IMR-90 (cell line): ENCODE results near the gene NET1. TPM values are rescaled to one million over a fixed set of nuclear protein-coding genes. Genes with fewer than 3 reads are reported as not detected.

Source experiments
- ATAC-seq: fragments of 200-7000 bp; cut with Tn5 transposase; 2 replicates; pipeline ENCODE4 v1.9.1; 2020; ENCODE audit warnings: low read depth, mild to moderate bottlenecking, moderate library complexity
- BruUV-seq: library from RNA; stranded (reverse); fragments of 400-500 nt; replicated peaks from 2 replicates; lab custom pipeline; 2021; lab: Mats Ljungman, UMichigan
- CTCF ChIA-PET: fragments of 300-600 bp; formaldehyde crosslinking; extraction: SDS; loops from one replicate; lab custom pipeline; 2021; ENCODE audit warnings: antibody characterized with exemption; lab: Yijun Ruan, JAX
- POLR2A ChIA-PET: fragments of 300-600 bp; sonication (Branson Sonifier 250); formaldehyde crosslinking; loops from one replicate; lab custom pipeline; 2022; ENCODE audit warnings: antibody characterized with exemption; ENCODE audit not compliant: unreplicated experiment; lab: Charles Lee
- DNase-seq: peaks from one replicate; pipeline ENCODE4 v3.0.0; 2013
- H2AFZ ChIP-seq: replicated peaks from 2 replicates; pipeline ENCODE3; 2013; ENCODE audit warnings: low read length, mild to moderate bottlenecking; ENCODE audit not compliant: poor library complexity
- H2AK5ac ChIP-seq: 2 replicates; pipeline ENCODE4 v1.6.1; 2013; ENCODE audit warnings: low read depth, low read length, inconsistent platforms
- H2AK9ac ChIP-seq: replicated peaks from 2 replicates; pipeline ENCODE3; 2013; ENCODE audit warnings: mild to moderate bottlenecking, low read depth, low read length, moderate library complexity; ENCODE audit not compliant: poor library complexity
- H2BK120ac ChIP-seq: 2 replicates; pipeline ENCODE4 v1.6.1; 2013; ENCODE audit warnings: low read depth, low read length, inconsistent platforms
- H2BK15ac ChIP-seq: 3 replicates; pipeline ENCODE4 v1.6.1; 2013; ENCODE audit warnings: low read depth, low read length, inconsistent platforms
- H2BK20ac ChIP-seq: 2 replicates; pipeline ENCODE4 v1.6.1; 2013; ENCODE audit warnings: low read depth, mild to moderate bottlenecking, inconsistent platforms, low read length, moderate library complexity
- H2BK5ac ChIP-seq: 2 replicates; pipeline ENCODE4 v1.6.1; 2013; ENCODE audit warnings: mild to moderate bottlenecking, low read depth, low read length, inconsistent platforms; ENCODE audit not compliant: poor library complexity, severe bottlenecking
- H3K14ac ChIP-seq: replicated peaks from 2 replicates; pipeline ENCODE4 v1.6.1; 2013; ENCODE audit warnings: low read depth, low read length, inconsistent platforms
- H3K18ac ChIP-seq: 2 replicates; pipeline ENCODE4 v1.6.1; 2013; ENCODE audit warnings: low read depth, low read length, control low read depth
- H3K23ac ChIP-seq: 2 replicates; pipeline ENCODE4 v1.6.1; 2013; ENCODE audit warnings: low read depth, low read length, inconsistent platforms
- H3K27ac ChIP-seq: 2 replicates; pipeline ENCODE4 v1.5.1; 2013; ENCODE audit warnings: mild to moderate bottlenecking, control low read depth, low read length; ENCODE audit not compliant: insufficient read depth
- H3K27me3 ChIP-seq: 2 replicates; pipeline ENCODE4 v1.6.1; 2013; ENCODE audit warnings: low read length; ENCODE audit not compliant: control insufficient read depth, insufficient read depth
- H3K36me3 ChIP-seq: 2 replicates; pipeline ENCODE4 v1.6.1; 2013; ENCODE audit warnings: low read length, mixed read lengths; ENCODE audit not compliant: control insufficient read depth, insufficient read depth
- H3K4ac ChIP-seq: 2 replicates; pipeline ENCODE4 v1.6.1; 2013; ENCODE audit warnings: low read depth, low read length, inconsistent platforms
- H3K4me1 ChIP-seq: 2 replicates; pipeline ENCODE4 v1.6.1; 2013; ENCODE audit warnings: low read length, mixed read lengths; ENCODE audit not compliant: control insufficient read depth, insufficient read depth
- H3K4me2 ChIP-seq: 2 replicates; pipeline ENCODE4 v1.6.1; 2013; ENCODE audit warnings: low read depth, mild to moderate bottlenecking, control low read depth, low read length, moderate library complexity
- H3K4me3 ChIP-seq: 2 replicates; pipeline ENCODE4 v1.5.1; 2013; ENCODE audit warnings: low read depth, mild to moderate bottlenecking, control low read depth, low read length, moderate library complexity; ENCODE audit not compliant: insufficient read depth
- H3K56ac ChIP-seq: 2 replicates; pipeline ENCODE4 v1.6.1; 2013; ENCODE audit warnings: low read length, inconsistent platforms; ENCODE audit not compliant: insufficient read depth; ENCODE audit errors: extremely low read depth
- H3K79me1 ChIP-seq, 2 experiments: 2 replicates each; pipeline ENCODE4 v1.6.1; 2013; ENCODE audit warnings: low read length in 2 of 2, inconsistent platforms in 1 of 2, low read depth in 1 of 2
- H3K9ac ChIP-seq: 2 replicates; pipeline ENCODE4 v1.6.1; 2013; ENCODE audit warnings: low read depth, low read length, control low read depth
- H3K9me1 ChIP-seq: 2 replicates; pipeline ENCODE4 v1.6.1; 2013; ENCODE audit warnings: low read length, inconsistent platforms; ENCODE audit not compliant: insufficient read depth
- H3K9me3 ChIP-seq: 2 replicates; pipeline ENCODE4 v1.6.1; 2013; ENCODE audit warnings: low read length; ENCODE audit not compliant: control insufficient read depth, insufficient read depth
- H4K20me1 ChIP-seq: 2 replicates; pipeline ENCODE4 v1.6.1; 2013; ENCODE audit warnings: low read length, inconsistent platforms; ENCODE audit not compliant: insufficient read depth
- H4K5ac ChIP-seq: 2 replicates; pipeline ENCODE4 v1.6.1; 2013; ENCODE audit warnings: mild to moderate bottlenecking, low read depth, low read length, control low read depth
- H4K8ac ChIP-seq, 2 experiments: 2 replicates each; pipeline ENCODE4 v1.6.1; 2013; ENCODE audit warnings: low read depth in 2 of 2, low read length in 2 of 2, control low read depth in 1 of 2, inconsistent platforms in 1 of 2
- H4K91ac ChIP-seq: 2 replicates; pipeline ENCODE4 v1.6.1; 2013; ENCODE audit warnings: low read depth, low read length, inconsistent platforms; ENCODE audit not compliant: insufficient read depth
- BHLHE40 ChIP-seq: fragments of 150-350 bp; IDR thresholded peaks from 2 replicates; pipeline ENCODE4 v1.6.1; 2016; ENCODE audit warnings: mild to moderate bottlenecking, low read depth, low read length
- CEBPB ChIP-seq: IDR thresholded peaks from 2 replicates; pipeline ENCODE4 v1.6.1; 2012; ENCODE audit warnings: low read depth, low read length, improper control_type of control experiment
- CHD1 ChIP-seq: IDR thresholded peaks from 2 replicates; pipeline ENCODE4 v1.6.1; 2012; ENCODE audit warnings: low read depth, low read length, improper control_type of control experiment
- CTCF ChIP-seq: conservative IDR thresholded peaks from 2 replicates; pipeline ENCODE4 v1.5.1; 2012; ENCODE audit warnings: mild to moderate bottlenecking, low read depth, low read length, improper control_type of control experiment
- ELK1 ChIP-seq: fragments of 150-350 bp; IDR thresholded peaks from 2 replicates; pipeline ENCODE4 v1.6.1; 2016; ENCODE audit warnings: low read depth, mild to moderate bottlenecking, low read length, moderate library complexity, borderline replicate concordance
- FOS ChIP-seq: fragments of 150-350 bp; IDR thresholded peaks from 2 replicates; pipeline ENCODE4 v1.6.1; 2016; ENCODE audit warnings: low read depth, low read length
- MAFK ChIP-seq: IDR thresholded peaks from 2 replicates; pipeline ENCODE4 v1.6.1; 2012; ENCODE audit warnings: low read depth, low read length, improper control_type of control experiment
- MXI1 ChIP-seq: IDR thresholded peaks from 2 replicates; pipeline ENCODE4 v1.6.1; 2012; ENCODE audit warnings: low read depth, mild to moderate bottlenecking, low read length, moderate library complexity, borderline replicate concordance
- NFE2L2 ChIP-seq: fragments of 150-350 bp; IDR thresholded peaks from 2 replicates; pipeline ENCODE4 v1.6.1; 2016; ENCODE audit warnings: low read depth, mild to moderate bottlenecking, low read length
- POLR2A ChIP-seq: IDR thresholded peaks from 2 replicates; pipeline ENCODE4 v1.6.1; 2012; ENCODE audit warnings: mild to moderate bottlenecking, low read depth, low read length
- RAD21 ChIP-seq: IDR thresholded peaks from 2 replicates; pipeline ENCODE4 v1.6.1; 2012; ENCODE audit warnings: low read length, improper control_type of control experiment
- RCOR1 ChIP-seq: IDR thresholded peaks from 2 replicates; pipeline ENCODE4 v1.6.1; 2012; ENCODE audit warnings: mild to moderate bottlenecking, low read length, improper control_type of control experiment; ENCODE audit not compliant: insufficient replicate concordance
- RFX5 ChIP-seq: IDR thresholded peaks from 2 replicates; pipeline ENCODE4 v1.8.0; 2012; ENCODE audit warnings: low read depth, mild to moderate bottlenecking, low read length, moderate library complexity
- SMC3 ChIP-seq: fragments of 150-350 bp; IDR thresholded peaks from 2 replicates; pipeline ENCODE4 v1.6.1; 2016; ENCODE audit warnings: low read depth, mild to moderate bottlenecking, antibody characterized with exemption, low read length, moderate library complexity
- USF2 ChIP-seq: fragments of 150-350 bp; IDR thresholded peaks from 2 replicates; pipeline ENCODE4 v1.6.1; 2017; ENCODE audit warnings: mild to moderate bottlenecking, antibody characterized with exemption, low read length, low read depth
- WGBS, 2 experiments: methylation state at CpG; one replicate each; pipeline versions ENCODE4 v1.1.5 to v1.1.7; 2013; ENCODE audit warnings: missing lambda C conversion rate in 2 of 2; ENCODE audit not compliant: insufficient read length in 1 of 2; ENCODE audit errors: extremely low coverage in 2 of 2; 5-methylcytosine and 5-hydroxymethylcytosine counted together
- dilution Hi-C: fragments of 300-500 bp; cut with HindIII; formaldehyde crosslinking; loops from one replicate; pipeline ENCODE4 v1.14.3; 2018; ENCODE audit warnings: low sequenced_read_pairs; ENCODE audit not compliant: unreplicated experiment
- in situ Hi-C: fragments of 300-500 bp; cut with MboI; formaldehyde crosslinking; loops from 3 replicates; pipeline ENCODE4 v1.14.3; 2019; ENCODE audit warnings: low sequenced_read_pairs, inconsistent platforms, mixed read lengths
- intact Hi-C: fragments of 100-400 bp; cut with micrococcal nuclease; formaldehyde crosslinking; loops from 2 replicates; pipeline ENCODE4 v1.10.0; 2022
- polyA plus RNA-seq, 3 experiments: library from polyadenylated mRNA; depleted of rRNA; stranded (reverse); fragments of >200 nt; gene quantifications; 2 replicates each; pipeline ENCODE4 v1.2.3, GENCODE V29; 2012; ENCODE audit warnings: low replicate concordance in 1 of 3
- total RNA-seq: library from RNA; depleted of rRNA; stranded (reverse); fragments of >200 nt; gene quantifications from 2 replicates; pipeline ENCODE4 v1.2.3, GENCODE V29; 2012

The NET1 gene
- total and polyA plus RNA-seq, 2 of the 4 experiments (the other 2 are of a cell fraction) = 20.0 to 54.7 TPM

GRCh38 chr10:5456563-5456962, 44.2 kb downstream of the NET1 start:
- Histone ChIP-seq H2BK15ac (no peak overlapping the region), H3K9me3 (no peaks in the 10 kb centered on the region), H2BK5ac (no peak overlapping the region), H3K36me3 (peaks cover 27% of the 10 kb centered on the region), H3K9me1 (no peaks in the 10 kb centered on the region), H2AFZ (no peak overlapping the region), H3K18ac (no peak overlapping the region), H3K4me3 (no peak overlapping the region), H3K9ac (no peak overlapping the region), H4K91ac (no peak overlapping the region), H2BK20ac (no peak overlapping the region), H4K5ac (no peak overlapping the region), H3K27me3 (no peaks in the 10 kb centered on the region), H2AK9ac (no peak overlapping the region), H3K4ac (no peak overlapping the region), H4K20me1 (no peaks in the 10 kb centered on the region), H3K56ac (no peak overlapping the region), H3K23ac (no peak overlapping the region), H2AK5ac (no peak overlapping the region), H3K14ac (no peak overlapping the region), H3K4me2 (no peak overlapping the region), H3K79me1 (peaks cover 5 to 19% of the 10 kb centered on the region in 2 experiments; a peak in 3 of 4 replicates), H3K4me1 (0 out of 2 replicates have a peak, but pooled peaks cover 2% of the 10 kb centered on the region), H2BK120ac (no peak overlapping the region), H3K27ac (no peak overlapping the region), H4K8ac (no peak overlapping the region)
- POLR2A ChIA-PET = no interaction called here
- no peak for ATAC-seq
- 97% methylated on average over 6 of the region's 12 CpGs; no CpG with 5 or more reads in 1 of the 2 experiments for WGBS, 2 experiments
- TF ChIP-seq POLR2A = no peak
- no peak for TF ChIP-seq NFE2L2
- no peak for TF ChIP-seq CEBPB
- TF ChIP-seq USF2 = no peak
- no peak for TF ChIP-seq ELK1
- TF ChIP-seq SMC3 = no peak
- no peak for TF ChIP-seq CTCF
- no peak for TF ChIP-seq RCOR1
- TF ChIP-seq FOS = no peak
- TF ChIP-seq MXI1 = no peak
- TF ChIP-seq MAFK = no peak
- TF ChIP-seq RAD21 = no peak
- TF ChIP-seq CHD1 = no peak
- no peak for TF ChIP-seq BHLHE40
- TF ChIP-seq RFX5 = no peak
- no TSS peak for BruUV-seq
- in situ Hi-C loops (loop anchor here (25.0 kb wide), 1 partner anchor 406 kb away; no protein-coding TSS in a partner anchor), intact Hi-C loops (no loop called here), dilution Hi-C loops (no loop called here)
- DNase-seq = no peak
- CTCF ChIA-PET = no interaction called here
